BJ (cell line): ENCODE measurements around the gene CTSE. TPM values are rescaled to one million over a fixed set of nuclear protein-coding genes. Genes with fewer than 3 reads are reported as not detected.

Experiments
- CTCF ChIA-PET: fragments of 350-600 bp; formaldehyde crosslinking; extraction: SDS; loops from one replicate; lab custom pipeline; 2021; ENCODE audit warnings: antibody characterized with exemption, inconsistent platforms; lab: Yijun Ruan, JAX
- POLR2A ChIA-PET: fragments of 300-600 bp; sonication (Branson Sonifier 250); formaldehyde crosslinking; extraction: SDS; loops from one replicate; lab custom pipeline; 2021; ENCODE audit warnings: antibody characterized with exemption; lab: Charles Lee
- DNase-seq: peaks from one replicate; pipeline ENCODE4 v3.0.0-alpha.2; 2011; ENCODE audit warnings: low read depth
- H3K27me3 ChIP-seq: 2 replicates; pipeline ENCODE4 v1.6.0; 2011; ENCODE audit warnings: low read length; ENCODE audit not compliant: control insufficient read depth, insufficient read depth
- H3K36me3 ChIP-seq: 2 replicates; pipeline ENCODE4 v1.5.1; 2011; ENCODE audit warnings: low read length; ENCODE audit not compliant: control insufficient read depth, insufficient read depth
- H3K4me3 ChIP-seq: 2 replicates; pipeline ENCODE4 v1.5.1; 2011; ENCODE audit warnings: low read depth, mild to moderate bottlenecking, control low read depth, low read length
- polyA plus RNA-seq: library from polyadenylated mRNA; depleted of rRNA; stranded (reverse); fragments of >200 nt; gene quantifications from 2 replicates; pipeline ENCODE4 v1.2.3, GENCODE V29; 2011
- TF ChIP-seq, protein P1 (sequence below): IDR thresholded peaks from 2 replicates; pipeline ENCODE4 v1.5.1; 2011; ENCODE audit warnings: low read depth, mild to moderate bottlenecking, control low read depth, inconsistent platforms, low read length, moderate library complexity; ENCODE audit not compliant: insufficient read depth

The CTSE gene
- polyA plus RNA-seq, 1 experiment: not detected

DNA sequence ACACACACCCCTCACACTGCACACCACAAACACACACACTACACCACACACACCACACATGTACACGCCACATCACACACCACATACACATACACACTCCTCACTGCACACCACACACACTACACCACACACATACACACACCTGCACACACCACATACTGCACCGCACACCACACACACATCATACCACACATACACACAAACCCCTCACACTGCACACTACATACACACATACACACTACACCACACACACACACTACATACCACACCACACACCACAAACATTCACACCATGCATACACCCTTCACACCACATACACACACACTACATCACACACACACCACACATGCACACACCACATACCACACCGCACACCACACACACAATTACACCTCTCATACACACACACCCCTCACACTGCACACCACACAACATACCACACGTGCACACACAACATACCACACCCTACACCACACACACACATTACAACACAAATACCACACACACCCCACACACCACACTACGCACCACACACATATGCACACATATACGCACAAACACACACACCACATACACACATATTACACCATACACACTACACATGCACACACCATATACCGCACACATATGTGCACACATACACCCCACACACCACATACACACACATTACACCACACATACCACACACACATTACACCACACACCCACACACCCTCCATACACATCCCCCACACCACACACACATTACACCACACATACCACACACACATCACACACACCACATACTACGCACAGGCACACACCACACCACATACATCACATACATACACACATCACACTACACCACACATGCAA, 50.1 kb downstream of the CTSE start:
- no peak for DNase-seq
- no peak overlapping the region for H3K4me3 ChIP-seq
- H3K36me3 ChIP-seq: no peaks in the 10 kb centered on the region
- ChIA-PET CTCF (no interaction called here), POLR2A (no interaction called here)
- H3K27me3 ChIP-seq: no peaks in the 10 kb centered on the region
- TF ChIP-seq, protein P1, sequence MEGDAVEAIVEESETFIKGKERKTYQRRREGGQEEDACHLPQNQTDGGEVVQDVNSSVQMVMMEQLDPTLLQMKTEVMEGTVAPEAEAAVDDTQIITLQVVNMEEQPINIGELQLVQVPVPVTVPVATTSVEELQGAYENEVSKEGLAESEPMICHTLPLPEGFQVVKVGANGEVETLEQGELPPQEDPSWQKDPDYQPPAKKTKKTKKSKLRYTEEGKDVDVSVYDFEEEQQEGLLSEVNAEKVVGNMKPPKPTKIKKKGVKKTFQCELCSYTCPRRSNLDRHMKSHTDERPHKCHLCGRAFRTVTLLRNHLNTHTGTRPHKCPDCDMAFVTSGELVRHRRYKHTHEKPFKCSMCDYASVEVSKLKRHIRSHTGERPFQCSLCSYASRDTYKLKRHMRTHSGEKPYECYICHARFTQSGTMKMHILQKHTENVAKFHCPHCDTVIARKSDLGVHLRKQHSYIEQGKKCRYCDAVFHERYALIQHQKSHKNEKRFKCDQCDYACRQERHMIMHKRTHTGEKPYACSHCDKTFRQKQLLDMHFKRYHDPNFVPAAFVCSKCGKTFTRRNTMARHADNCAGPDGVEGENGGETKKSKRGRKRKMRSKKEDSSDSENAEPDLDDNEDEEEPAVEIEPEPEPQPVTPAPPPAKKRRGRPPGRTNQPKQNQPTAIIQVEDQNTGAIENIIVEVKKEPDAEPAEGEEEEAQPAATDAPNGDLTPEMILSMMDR: no peak

DNA sequence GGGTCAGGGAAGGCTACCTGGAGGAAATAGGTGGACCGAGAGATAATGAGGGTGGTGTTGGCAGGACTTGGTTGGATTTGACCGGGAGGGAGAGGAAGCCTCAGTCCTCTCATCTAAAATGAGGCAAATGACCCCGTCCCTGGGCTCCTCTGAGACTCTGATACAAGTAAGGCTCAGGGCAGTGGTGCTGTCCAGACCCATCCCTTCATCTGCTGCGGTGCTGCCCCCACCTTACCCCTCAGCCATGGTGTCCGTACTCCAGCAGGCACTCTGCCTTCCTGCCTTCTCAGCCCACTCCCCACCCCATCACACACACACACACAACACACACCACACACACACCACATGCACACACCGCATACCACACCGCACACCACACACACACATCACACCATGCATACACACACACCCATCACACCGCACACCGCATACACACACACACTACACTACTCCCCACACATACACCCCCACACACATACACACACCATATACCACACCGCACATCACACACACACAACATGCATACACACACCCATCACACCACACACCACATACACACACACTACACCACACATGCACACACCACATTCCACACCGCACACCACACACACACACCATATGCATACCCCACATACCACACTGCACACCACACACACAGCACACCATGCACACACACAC, 51.1 kb downstream of the CTSE start:
- no peak for DNase-seq

DNA sequence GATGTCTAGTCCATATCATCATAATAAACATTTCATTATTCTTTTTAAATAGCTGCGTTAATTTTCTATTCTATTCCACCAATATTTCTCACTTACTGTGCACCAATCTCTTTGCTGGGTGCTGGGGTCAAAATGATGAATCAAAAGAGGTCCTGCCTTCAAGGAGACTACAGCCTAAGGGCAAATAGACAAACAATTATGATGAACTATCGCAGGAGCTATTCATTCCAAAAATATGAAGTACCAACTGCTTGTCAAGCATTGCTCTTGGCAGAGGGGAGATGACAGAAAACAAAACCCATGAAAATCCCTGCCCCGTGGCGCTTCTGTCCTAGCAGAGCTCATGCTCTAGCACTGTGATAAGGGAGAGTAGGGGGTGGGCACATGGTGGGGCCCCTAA, 51.6 kb downstream of the CTSE start:
- H3K4me3 ChIP-seq: no peak overlapping the region
- TF ChIP-seq, protein P1: no peak
- no peaks in the 10 kb centered on the region for H3K36me3 ChIP-seq
- POLR2A ChIA-PET: no interaction called here
- CTCF ChIA-PET: interaction anchor here (0.7 to 2.3 kb wide), 5 partner anchors 10 to 313 kb away, joined by 3 to 11 read pairs (median 5); no protein-coding TSS in a partner anchor
- DNase-seq: no peak
- H3K27me3 ChIP-seq: no peaks in the 10 kb centered on the region

More for the DNA sequence above, 51.1 kb downstream of the CTSE start:
- ChIA-PET CTCF (interaction anchor here (0.7 to 2.3 kb wide), 5 partner anchors 10 to 314 kb away, joined by 3 to 11 read pairs (median 5); no protein-coding TSS in a partner anchor), POLR2A (no interaction called here)
- H3K36me3 ChIP-seq: no peaks in the 10 kb centered on the region
- TF ChIP-seq, protein P1: no peak
- H3K4me3 ChIP-seq: no peak overlapping the region
- no peaks in the 10 kb centered on the region for H3K27me3 ChIP-seq

DNA sequence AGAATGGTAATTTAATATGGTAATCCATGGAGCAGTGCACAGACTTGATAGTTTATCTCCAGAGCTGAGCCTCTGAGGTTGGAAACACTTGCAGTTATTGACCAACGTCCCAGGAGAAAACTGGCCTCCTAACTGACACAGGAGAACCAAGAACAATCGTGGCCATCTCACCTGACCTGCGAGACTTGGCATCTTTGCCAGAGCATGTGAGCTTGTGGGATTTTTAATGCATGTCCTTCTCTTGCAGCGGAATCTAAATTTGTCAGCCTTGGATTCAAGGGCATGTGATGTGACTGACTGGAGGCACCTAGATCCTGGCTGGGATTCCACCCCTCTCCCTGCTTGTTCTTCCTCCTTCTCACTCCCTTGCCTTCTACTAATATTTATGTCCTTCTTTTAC, 52.6 kb downstream of the CTSE start:
- H3K36me3 ChIP-seq: no peaks in the 10 kb centered on the region
- H3K27me3 ChIP-seq: no peaks in the 10 kb centered on the region
- POLR2A ChIA-PET: no interaction called here
- H3K4me3 ChIP-seq: no peak overlapping the region
- TF ChIP-seq, protein P1: no peak
- DNase-seq: no peak
- CTCF ChIA-PET: interaction anchor here (0.8 to 3.4 kb wide), 7 partner anchors 10 to 312 kb away, joined by 3 to 28 read pairs (median 6); no protein-coding TSS in a partner anchor

DNA sequence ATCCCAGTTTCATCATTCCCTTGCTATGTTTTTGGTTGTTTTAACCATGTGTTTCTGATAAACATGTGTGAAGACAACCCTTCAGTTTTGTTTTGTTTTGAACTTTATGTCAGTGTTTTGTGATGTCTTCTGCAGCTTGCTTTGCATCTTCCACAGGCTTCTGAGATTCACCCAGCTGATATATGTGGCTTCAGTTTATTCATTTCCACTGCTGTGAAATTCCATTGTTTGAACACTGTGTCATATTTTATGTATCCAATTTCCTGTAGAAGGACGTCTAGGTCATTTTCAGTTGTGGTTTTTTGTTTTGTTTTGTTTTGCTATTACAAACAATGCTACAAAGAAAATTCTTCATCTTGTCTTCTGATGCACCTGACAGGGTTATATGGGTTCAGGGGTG, 53.2 kb downstream of the CTSE start:
- DNase-seq: no peak
- ChIA-PET POLR2A (no interaction called here), CTCF (interaction anchor here (0.8 to 3.4 kb wide), 7 partner anchors 10 to 312 kb away, joined by 3 to 28 read pairs (median 6); no protein-coding TSS in a partner anchor)
- Histone ChIP-seq H3K27me3 (no peaks in the 10 kb centered on the region), H3K36me3 (no peaks in the 10 kb centered on the region), H3K4me3 (no peak overlapping the region)
- TF ChIP-seq, protein P1: no peak
